Transverse colon (tissue), 4 donors: ENCODE results near the gene ARHGAP30.

Source experiments
- CTCF ChIP-seq, 5 experiments: fragments of 200-600 bp in 3 of 5; fragments of 450-650 bp in 2 of 5; sonication (generic) in 3 of 5; IDR thresholded peaks; 1 replicate in 2 of 5; 2 replicates in 3 of 5; pipeline ENCODE4 v1.5.1; 2016 to 2017; ENCODE audit warnings: antibody characterized with exemption in 5 of 5, inconsistent platforms in 3 of 5, mild to moderate bottlenecking in 2 of 5, moderate library complexity in 1 of 5
- EP300 ChIP-seq: sonication (generic); formaldehyde crosslinking; IDR thresholded peaks from one replicate; pipeline ENCODE4 v1.6.1; 2017; ENCODE audit warnings: antibody characterized with exemption, low read depth
- POLR2A ChIP-seq: fragments of 450-650 bp; IDR thresholded peaks from one replicate; pipeline ENCODE4 v1.6.1; 2016; ENCODE audit warnings: antibody characterized with exemption, mild to moderate bottlenecking, moderate library complexity
- POLR2AphosphoS5 ChIP-seq, 3 donors: sonication (generic); formaldehyde crosslinking; IDR thresholded peaks; one replicate each; pipeline ENCODE4 v1.6.1; 2016; ENCODE audit warnings: antibody characterized with exemption in 3 of 3

GRCh38 chr1:161008869-161009510 lies 60.7 kb downstream of the ARHGAP30 start:
- TF ChIP-seq CTCF (IDR thresholded peaks at IDR 0.05) (no peak), POLR2AphosphoS5 (IDR thresholded peaks at IDR 0.05) (no peak), POLR2A (no peak), EP300 (no peak)
